Left lung (tissue), 10 donors: Measurements from ENCODE around the gene GSG1L. TPM values are rescaled to one million over a fixed set of nuclear protein-coding genes. Genes with fewer than 3 reads are reported as not detected.
A peak's percentile ranks its signal among the peaks of the same experiment; 100 is the strongest.

Experiments used
- ATAC-seq: fragments of 200-7000 bp; cut with Tn5 transposase; one replicate; pipeline ENCODE4 v1.9.1; 2020; ENCODE audit warnings: moderate library complexity
- DNase-seq, 4 donors: peaks; one replicate each; pipeline ENCODE4 v3.0.0-alpha.2; 2013 to 2020
- H3K27ac ChIP-seq, 2 donors: fragments of 200-600 bp; sonication (generic) in 1 of 2; one replicate each; pipeline versions ENCODE4 v1.5.0 to v1.8.0; 2020 to 2021
- H3K27me3 ChIP-seq, 2 donors: fragments of 200-600 bp; sonication (generic) in 1 of 2; one replicate each; pipeline versions ENCODE4 v1.5.0 to v1.8.0; 2020 to 2021
- H3K36me3 ChIP-seq, 2 donors: fragments of 200-600 bp; sonication (generic) in 1 of 2; one replicate each; pipeline versions ENCODE4 v1.5.0 to v1.8.0; 2020 to 2021
- H3K4me1 ChIP-seq, 2 donors: fragments of 200-600 bp; one replicate each; pipeline ENCODE4 v1.8.0; 2021
- H3K4me3 ChIP-seq, 2 donors: fragments of 200-600 bp; sonication (generic) in 1 of 2; one replicate each; pipeline versions ENCODE4 v1.5.0 to v1.8.0; 2020 to 2021; ENCODE audit warnings: mild to moderate bottlenecking in 1 of 2
- H3K9me3 ChIP-seq, 2 donors: fragments of 200-600 bp; sonication (generic) in 1 of 2; one replicate each; pipeline versions ENCODE4 v1.5.0 to v1.8.0; 2020 to 2021
- CTCF ChIP-seq, 2 donors: fragments of 200-600 bp; sonication (generic) in 1 of 2; IDR thresholded peaks; one replicate each; pipeline versions ENCODE4 v1.5.0 to v1.8.0; 2021; ENCODE audit warnings: antibody characterized with exemption in 2 of 2
- intact Hi-C, 2 donors: fragments of 100-400 bp; cut with DNase I; formaldehyde crosslinking; loops; one replicate each; pipeline versions ENCODE4 v1.11.2 to v1.14.2; 2022
- polyA plus RNA-seq, 6 donors: library from polyadenylated mRNA; unstranded; fragments of 120-200 nt; gene quantifications; one replicate each; pipeline ENCODE4 v1.2.1, GENCODE V29; 2013; ENCODE audit not compliant: insufficient read length in 6 of 6
- total RNA-seq, 2 donors: library from RNA; stranded (reverse); fragmentation: NEBNext Ultra II Directional; extraction: Animal tissue kit (Norgen Biotek cat#: 25700); gene quantifications; one replicate each; pipeline ENCODE4 v1.2.1, GENCODE V29; 2021
- donor health status: DM: no; HTN: yes; CAD: no.
- donor health status: DM: no; HTN: no; CAD: no.

The GSG1L gene
- total and polyA plus RNA-seq, 8 donors, result 0.20 to 1.2 (median 0.65) TPM; not detected in 1

GRCh38 chr16:27801289-27801945, 262.1 kb downstream of the GSG1L start:
- intact Hi-C loops, result no loop called here
- ATAC-seq (no peak), DNase-seq (peak in 1 of 4 donors; percentile 44)
- Histone ChIP-seq H3K36me3 (no peaks in the 10 kb centered on the region), H3K4me1 (no peaks in the 10 kb centered on the region), H3K27ac (no peak overlapping the region), H3K27me3 (peaks cover 0 to 25% of the 10 kb centered on the region in 2 donors), H3K9me3 (no peaks in the 10 kb centered on the region), H3K4me3 (no peak overlapping the region)
- no peak for TF ChIP-seq CTCF (IDR thresholded peaks at IDR 0.05)

- Histone ChIP-seq H3K27me3 (peaks cover 0 to 25% of the 10 kb centered on the region in 2 donors), H3K27ac (no peak overlapping the region), H3K9me3 (no peaks in the 10 kb centered on the region), H3K4me1 (no peaks in the 10 kb centered on the region), H3K4me3 (no peak overlapping the region), H3K36me3 (no peaks in the 10 kb centered on the region)
- ATAC-seq, result no peak
- intact Hi-C loops, result no loop called here
- no peak for DNase-seq
- TF ChIP-seq CTCF (IDR thresholded peaks at IDR 0.05), result no peak
Observed at GRCh38 chr16:27800817-27801216, 262.7 kb downstream of the GSG1L start.

GRCh38 chr16:27799896-27800295, 263.6 kb downstream of the GSG1L start:
- Histone ChIP-seq H3K36me3 (no peaks in the 10 kb centered on the region), H3K4me3 (no peak overlapping the region), H3K27ac (no peak overlapping the region), H3K4me1 (no peaks in the 10 kb centered on the region), H3K27me3 (peaks cover 0 to 25% of the 10 kb centered on the region in 2 donors), H3K9me3 (no peaks in the 10 kb centered on the region)
- intact Hi-C loops, result no loop called here
- DNase-seq, result no peak
- ATAC-seq, result no peak
- no peak for TF ChIP-seq CTCF (IDR thresholded peaks at IDR 0.05)

- no peak for TF ChIP-seq CTCF (IDR thresholded peaks at IDR 0.05)
- ATAC-seq, result no peak
- Histone ChIP-seq H3K27me3 (peaks cover 0 to 14% of the 10 kb centered on the region in 2 donors), H3K27ac (no peak overlapping the region), H3K9me3 (no peaks in the 10 kb centered on the region), H3K36me3 (no peaks in the 10 kb centered on the region), H3K4me1 (no peaks in the 10 kb centered on the region), H3K4me3 (no peak overlapping the region)
- intact Hi-C loops, result no loop called here
- DNase-seq, result no peak
Observed at GRCh38 chr16:27798241-27798640, 265.3 kb downstream of the GSG1L start.

- no peaks in the 10 kb centered on the region for H3K4me1 ChIP-seq
- no peaks in the 10 kb centered on the region for H3K27me3 ChIP-seq
- ATAC-seq (peak; percentile 48), DNase-seq (peak in 3 of 4 donors; percentile 38 to 48 (median 43))
- no peak overlapping the region for H3K27ac ChIP-seq
- H3K4me3 ChIP-seq, result no peak overlapping the region
- H3K9me3 ChIP-seq, result no peaks in the 10 kb centered on the region
- intact Hi-C loops, result no loop called here
- TF ChIP-seq CTCF (IDR thresholded peaks at IDR 0.05), result no peak
- H3K36me3 ChIP-seq, result no peaks in the 10 kb centered on the region
Observed at GRCh38 chr16:27795992-27796614, 267.4 kb downstream of the GSG1L start.
